HG02885 (cell line): ENCODE data around the gene PAAF1.
"Not testable (repeated sequence)": the region's sequence is repeated elsewhere in the genome, so short reads cannot be mapped to it uniquely, and the experiment has no call there.

Source experiments
- ATAC-seq: cut with Tn5 transposase; IDR thresholded peaks from one replicate; pipeline ENCODE4 v1.9.1; 2021; ENCODE audit warnings: mild to moderate bottlenecking; ENCODE audit not compliant: unreplicated experiment, poor library complexity

PAAF1 gene

GRCh38 chr11:73878771-73879170 is 2.0 kb downstream of the PAAF1 start:
- ATAC-seq, result no peak

GRCh38 chr11:73880449-73880848 is 3.6 kb downstream of the PAAF1 start:
- ATAC-seq, result not testable (repeated sequence)

GRCh38 chr11:73883856-73884255 is 7.1 kb downstream of the PAAF1 start:
- no peak for ATAC-seq

GRCh38 chr11:73888244-73888643 is 11.4 kb downstream of the PAAF1 start:
- ATAC-seq, result no peak

- ATAC-seq, result no peak
These were observed 12.2 kb downstream of the PAAF1 start for GRCh38 chr11:73889019-73889418.

- ATAC-seq, result no peak
These were observed 12.7 kb downstream of the PAAF1 start for GRCh38 chr11:73889536-73889935.

GRCh38 chr11:73893041-73893440 is 16.2 kb downstream of the PAAF1 start:
- no peak for ATAC-seq

- no peak for ATAC-seq
These were observed 18.0 kb downstream of the PAAF1 start for GRCh38 chr11:73894725-73895335.

- no peak for ATAC-seq
These were observed 25.5 kb downstream of the PAAF1 start for GRCh38 chr11:73902303-73902702.

- no peak for ATAC-seq
These were observed 30.4 kb downstream of the PAAF1 start for GRCh38 chr11:73907191-73907590.

GRCh38 chr11:73912026-73912425 is 35.2 kb downstream of the PAAF1 start:
- ATAC-seq, result no peak

- ATAC-seq, result no peak
These were observed 36.7 kb downstream of the PAAF1 start for GRCh38 chr11:73913472-73913871.

- ATAC-seq, result no peak
These were observed 37.5 kb downstream of the PAAF1 start for GRCh38 chr11:73914284-73914683.

- no peak for ATAC-seq
These were observed 39.6 kb downstream of the PAAF1 start for GRCh38 chr11:73916435-73916834.

GRCh38 chr11:73921180-73921579 is 44.4 kb downstream of the PAAF1 start:
- no peak for ATAC-seq

GRCh38 chr11:73929388-73929787 is 52.6 kb downstream of the PAAF1 start:
- no peak for ATAC-seq

GRCh38 chr11:73931039-73931645 is 54.3 kb downstream of the PAAF1 start:
- no peak for ATAC-seq

GRCh38 chr11:73931951-73932350 is 55.2 kb downstream of the PAAF1 start:
- no peak for ATAC-seq

- no peak for ATAC-seq
These were observed 56.0 kb downstream of the PAAF1 start for GRCh38 chr11:73932781-73933180.

- not testable (repeated sequence) for ATAC-seq
These were observed 59.2 kb downstream of the PAAF1 start for GRCh38 chr11:73936047-73936446.

- ATAC-seq, result no peak
These were observed 62.3 kb downstream of the PAAF1 start for GRCh38 chr11:73939096-73939495.
